HepG2 (cell line): Measurements from ENCODE around the gene PELI2. TPM values are rescaled to one million over a fixed set of nuclear protein-coding genes. Genes with fewer than 3 reads are reported as not detected.

Experiments
- CHD4 ChIP-seq: fragments of 200-600 bp; sonication (generic); IDR thresholded peaks from 2 replicates; pipeline ENCODE4 v1.7.0; 2017; ENCODE audit warnings: mild to moderate bottlenecking, low read length, borderline replicate concordance
- EP300 ChIP-seq, 3 experiments: sonication (generic) in 1 of 3; formaldehyde crosslinking in 1 of 3; IDR thresholded peaks; 2 replicates each; pipeline versions ENCODE4 v1.5.1 to v1.6.1; 2011 to 2020; ENCODE audit warnings: low read depth in 2 of 3, low read length in 2 of 3, borderline replicate concordance in 1 of 3, improper control_type of control experiment in 1 of 3, mild to moderate bottlenecking in 1 of 3, missing genetic modification reagents in 1 of 3, moderate library complexity in 1 of 3
- FOXK2 ChIP-seq: fragments of 450-650 bp; IDR thresholded peaks from 2 replicates; pipeline ENCODE4 v1.6.1; 2016
- FOXP1 ChIP-seq, 2 experiments: fragments of 450-650 bp in 1 of 2; IDR thresholded peaks; 2 replicates each; pipeline ENCODE4 v1.6.1; 2017 to 2018; ENCODE audit warnings: antibody characterized with exemption in 1 of 2
- HMGXB4 ChIP-seq, 2 experiments: sonication (generic) in 1 of 2; formaldehyde crosslinking in 1 of 2; IDR thresholded peaks; 2 replicates each; pipeline versions ENCODE4 v1.4.0 to v1.6.1; 2018 to 2020; ENCODE audit warnings: missing genetic modification reagents in 2 of 2, borderline replicate concordance in 1 of 2, low read depth in 1 of 2, mild to moderate bottlenecking in 1 of 2, missing biosample characterization in 1 of 2
- KMT2A ChIP-seq: sonication (generic); formaldehyde crosslinking; IDR thresholded peaks from 2 replicates; pipeline ENCODE4 v1.4.0; 2020; ENCODE audit warnings: missing genetic modification reagents
- MIXL1 ChIP-seq: IDR thresholded peaks from 2 replicates; pipeline ENCODE4 v1.6.1; 2016
- MLLT10 ChIP-seq: sonication (generic); formaldehyde crosslinking; IDR thresholded peaks from 2 replicates; pipeline ENCODE4 v1.4.0; 2020; ENCODE audit warnings: missing genetic modification reagents
- MXI1 ChIP-seq: IDR thresholded peaks from 3 replicates; pipeline ENCODE4 v1.6.1; 2012; ENCODE audit warnings: low read depth, low read length, inconsistent platforms, borderline replicate concordance
- RCOR2 ChIP-seq: IDR thresholded peaks from 2 replicates; pipeline ENCODE4 v1.6.1; 2016; ENCODE audit warnings: missing biosample characterization, missing genetic modification reagents
- SKI ChIP-seq: fragments of 450-650 bp; IDR thresholded peaks from one replicate; pipeline ENCODE4 v1.6.1; 2018; ENCODE audit warnings: mild to moderate bottlenecking; ENCODE audit not compliant: partially characterized antibody
- SRF ChIP-seq: IDR thresholded peaks from 2 replicates; pipeline ENCODE4 v1.6.1; 2011; ENCODE audit warnings: mild to moderate bottlenecking, low read depth, low read length, moderate library complexity
- TRAFD1 ChIP-seq: sonication (generic); formaldehyde crosslinking; IDR thresholded peaks from 2 replicates; pipeline ENCODE4 v1.5.1; 2020; ENCODE audit warnings: missing genetic modification reagents, mild to moderate bottlenecking, borderline replicate concordance
- ZBTB25 ChIP-seq: IDR thresholded peaks from 2 replicates; pipeline ENCODE4 v1.6.1; 2018; ENCODE audit warnings: missing genetic modification reagents
- ZNF274 ChIP-seq: sonication (generic); formaldehyde crosslinking; IDR thresholded peaks from 2 replicates; pipeline ENCODE4 v1.5.1; 2020; ENCODE audit warnings: mild to moderate bottlenecking, missing genetic modification reagents
- ZNF33B ChIP-seq: sonication (generic); formaldehyde crosslinking; IDR thresholded peaks from 2 replicates; pipeline ENCODE4 v1.5.1; 2020; ENCODE audit warnings: mild to moderate bottlenecking, missing genetic modification reagents
- ZNF354B ChIP-seq: sonication (generic); formaldehyde crosslinking; IDR thresholded peaks from 2 replicates; pipeline ENCODE4 v1.8.0; 2022; ENCODE audit warnings: mild to moderate bottlenecking, missing genetic modification reagents
- ZNF550 ChIP-seq: sonication (generic); formaldehyde crosslinking; IDR thresholded peaks from 2 replicates; pipeline ENCODE4 v1.4.0; 2020; ENCODE audit warnings: mild to moderate bottlenecking, missing genetic modification reagents, borderline replicate concordance
- ZNF644 ChIP-seq: IDR thresholded peaks from 2 replicates; pipeline ENCODE4 v1.6.1; 2016; ENCODE audit warnings: low read depth
- ZNF724P ChIP-seq: sonication (generic); formaldehyde crosslinking; IDR thresholded peaks from 2 replicates; pipeline ENCODE4 v1.8.0; 2022; ENCODE audit warnings: missing genetic modification reagents, borderline replicate concordance
- ZNF776 ChIP-seq: sonication (generic); formaldehyde crosslinking; IDR thresholded peaks from 2 replicates; pipeline ENCODE4 v1.4.0; 2020; ENCODE audit warnings: mild to moderate bottlenecking, missing genetic modification reagents
- ZZZ3 ChIP-seq: sonication (generic); formaldehyde crosslinking; IDR thresholded peaks from 2 replicates; pipeline ENCODE4 v1.4.0; 2020; ENCODE audit warnings: missing genetic modification reagents, mild to moderate bottlenecking, borderline replicate concordance
- polyA plus RNA-seq, 8 experiments: library from polyadenylated mRNA; depleted of rRNA in 3 of 8; stranded (reverse) in 7 of 8; unstranded in 1 of 8; fragments of >200 nt; fragmentation: Illumina TruSeq in 4 of 8; extraction: Trizol in 4 of 8; gene quantifications; 2 replicates each; pipeline versions ENCODE4 v1.2.1 to v1.2.3, GENCODE V29; 2011 to 2016; ENCODE audit warnings: low read depth in 4 of 8, missing spikeins in 1 of 8, mixed read lengths in 1 of 8; ENCODE audit not compliant: insufficient read depth in 1 of 8
- total RNA-seq, 5 experiments: library from RNA; depleted of rRNA; stranded (reverse); fragments of >200 nt; fragmentation: Illumina TruSeq; extraction: Trizol; gene quantifications; 2 replicates each; pipeline ENCODE4 v1.2.3, GENCODE V29; 2016; ENCODE audit warnings: low read depth in 1 of 5

PELI2 gene
- total and polyA plus RNA-seq, 2 of the 13 experiments (the other 11 are each of a cell fraction or from before 2014, with no cell fraction given), result 0.07 TPM; not detected in 1

DNA sequence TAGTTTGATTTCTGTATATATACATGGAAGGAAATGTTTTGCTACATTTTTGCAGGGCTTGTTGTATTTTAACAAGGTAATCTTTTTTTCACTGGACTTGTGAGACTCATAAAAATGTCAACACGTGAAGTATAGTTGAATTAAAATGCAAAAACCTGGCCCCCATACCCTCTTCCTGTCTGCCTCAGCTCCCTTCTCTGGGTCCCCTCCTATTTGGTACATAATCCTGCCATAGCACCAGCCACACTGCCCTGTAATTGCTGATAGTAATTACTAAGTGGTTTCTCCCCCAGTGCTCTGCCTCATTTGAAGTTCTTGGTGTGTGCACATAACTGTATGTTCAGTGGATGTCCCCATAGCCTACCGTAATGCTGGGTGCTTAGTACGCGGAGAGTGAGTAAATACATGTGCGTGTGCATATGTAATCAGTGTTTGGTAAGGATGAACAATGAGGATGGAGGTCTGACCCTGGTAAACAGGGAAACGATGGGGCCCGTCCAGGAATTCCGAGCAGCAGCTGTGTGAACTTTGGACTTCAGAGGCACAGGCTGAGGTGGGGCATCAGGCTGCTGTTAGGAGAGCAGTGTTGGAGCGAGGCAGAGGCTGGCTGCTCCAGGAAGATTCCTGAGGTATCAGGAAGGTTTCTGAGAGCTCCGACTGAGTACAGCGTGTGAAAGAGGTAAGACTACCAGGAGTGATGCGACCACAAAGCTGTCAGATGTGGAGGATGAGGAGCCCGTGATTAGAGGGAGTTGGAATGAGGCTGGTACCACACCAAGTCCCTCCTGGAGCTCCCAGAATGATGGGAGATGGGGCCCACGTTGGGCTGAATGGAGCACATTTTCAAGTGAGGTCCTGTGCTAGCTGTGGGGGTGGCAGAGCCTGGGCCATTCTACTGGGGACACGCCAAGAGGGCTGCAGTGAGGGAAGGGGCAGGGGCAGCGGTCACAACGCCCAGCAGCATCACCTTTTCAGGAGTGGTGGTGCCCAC is 106.8 kb downstream of the PELI2 start (continued):
- no peak for TF ChIP-seq HMGXB4 (CRISPR knock-in tag; IDR thresholded peaks at IDR 0.05; ENCODE audit: borderline replicate concordance in 1 of 2, low read depth in 1 of 2)
- no peak for TF ChIP-seq TRAFD1 (CRISPR knock-in tag)
- peak; percentile 54; the same call in 1 of the 2 replicates for TF ChIP-seq FOXK2
- no peak for TF ChIP-seq MIXL1 (CRISPR knock-in tag)
- no peak for TF ChIP-seq ZNF354B (CRISPR knock-in tag)
- TF ChIP-seq CHD4, result no peak
- peak; percentile 23; the same call in 1 of the 3 replicates for TF ChIP-seq MXI1
- no peak for TF ChIP-seq ZNF550 (CRISPR knock-in tag)
- no peak for TF ChIP-seq ZNF724P (CRISPR knock-in tag)
- peak; percentile 63; the same call in 1 of the 2 replicates for TF ChIP-seq ZNF644
- TF ChIP-seq ZBTB25 (CRISPR knock-in tag), result peak; percentile 34; the same call in 1 of the 2 replicates
- TF ChIP-seq SRF, result no peak
- peak; percentile 26 for TF ChIP-seq SKI
- TF ChIP-seq ZNF33B (CRISPR knock-in tag), result no peak
- peak; percentile 49; the same call in 1 of the 2 replicates for TF ChIP-seq RCOR2 (CRISPR knock-in tag)
- no peak for TF ChIP-seq ZNF274 (CRISPR knock-in tag)
- no peak for TF ChIP-seq MLLT10
- TF ChIP-seq EP300 (IDR thresholded peaks at IDR 0.05; ENCODE audit: low read depth in 2 of 2, low read length in 2 of 2), result 0 out of 4 replicates have a peak, but pooled peaks of 1 of the 2 experiments have one; percentile 25
- TF ChIP-seq EP300 (CRISPR knock-in tag; IDR thresholded peaks at IDR 0.05; ENCODE audit: borderline replicate concordance), result peak; percentile 58; the same call in 1 of the 2 replicates
- TF ChIP-seq ZNF776, result no peak
- peak; percentile 83 for TF ChIP-seq FOXP1 (IDR thresholded peaks at IDR 0.05)
- peak; percentile 92 for TF ChIP-seq FOXP1 (CRISPR knock-in tag; IDR thresholded peaks at IDR 0.05)
- no peak for TF ChIP-seq ZZZ3 (CRISPR knock-in tag)
- TF ChIP-seq KMT2A (CRISPR knock-in tag), result no peak
